ENCODE measurements around the gene SLC24A3. TPM values are rescaled to one million over a fixed set of nuclear protein-coding genes. Genes with fewer than 3 reads are reported as not detected.

The SLC24A3 gene
- total RNA-seq, 1 donor from 2014 or later = 0.11 TPM

DNA sequence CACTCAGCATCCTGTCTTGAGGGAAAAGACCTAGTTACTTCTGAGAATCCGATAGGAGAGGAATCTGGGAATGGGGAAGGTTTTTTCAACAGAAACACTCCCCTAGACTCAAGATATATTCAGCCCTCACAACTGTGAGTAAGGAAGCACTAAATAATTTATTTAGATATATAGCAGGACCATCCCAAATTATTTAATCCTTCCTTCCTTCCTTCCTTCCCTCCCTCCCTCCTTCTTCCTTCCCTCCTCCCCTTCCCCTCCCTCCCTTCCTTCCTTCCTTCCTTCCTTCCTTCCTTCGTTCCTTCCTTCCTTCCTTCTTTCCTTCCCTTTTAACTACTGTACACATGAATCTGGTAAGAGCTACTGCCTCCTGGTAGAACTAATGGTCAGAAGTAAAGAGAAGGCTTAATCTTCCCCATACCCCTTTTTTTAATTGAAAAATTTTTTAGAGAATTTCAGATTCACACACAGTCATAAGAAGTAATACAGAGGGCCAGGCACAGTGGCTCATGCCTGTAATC, 10.1 kb downstream of the SLC24A3 start:
- H3K4me1 Mint-ChIP-seq (ENCODE audit: unreplicated experiment) = no peaks in the 10 kb centered on the region
- H3K27me3 Mint-ChIP-seq (ENCODE audit: unreplicated experiment) = no peaks in the 10 kb centered on the region
- no peak for DNase-seq (ENCODE audit: extremely low spot score, unreplicated experiment)
- TF ChIP-seq, protein P1, sequence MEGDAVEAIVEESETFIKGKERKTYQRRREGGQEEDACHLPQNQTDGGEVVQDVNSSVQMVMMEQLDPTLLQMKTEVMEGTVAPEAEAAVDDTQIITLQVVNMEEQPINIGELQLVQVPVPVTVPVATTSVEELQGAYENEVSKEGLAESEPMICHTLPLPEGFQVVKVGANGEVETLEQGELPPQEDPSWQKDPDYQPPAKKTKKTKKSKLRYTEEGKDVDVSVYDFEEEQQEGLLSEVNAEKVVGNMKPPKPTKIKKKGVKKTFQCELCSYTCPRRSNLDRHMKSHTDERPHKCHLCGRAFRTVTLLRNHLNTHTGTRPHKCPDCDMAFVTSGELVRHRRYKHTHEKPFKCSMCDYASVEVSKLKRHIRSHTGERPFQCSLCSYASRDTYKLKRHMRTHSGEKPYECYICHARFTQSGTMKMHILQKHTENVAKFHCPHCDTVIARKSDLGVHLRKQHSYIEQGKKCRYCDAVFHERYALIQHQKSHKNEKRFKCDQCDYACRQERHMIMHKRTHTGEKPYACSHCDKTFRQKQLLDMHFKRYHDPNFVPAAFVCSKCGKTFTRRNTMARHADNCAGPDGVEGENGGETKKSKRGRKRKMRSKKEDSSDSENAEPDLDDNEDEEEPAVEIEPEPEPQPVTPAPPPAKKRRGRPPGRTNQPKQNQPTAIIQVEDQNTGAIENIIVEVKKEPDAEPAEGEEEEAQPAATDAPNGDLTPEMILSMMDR (IDR thresholded peaks at IDR 0.05) = no peak
- no peaks in the 10 kb centered on the region for H3K36me3 Mint-ChIP-seq (ENCODE audit: unreplicated experiment)
- no peaks in the 10 kb centered on the region for H3K9me3 Mint-ChIP-seq (ENCODE audit: unreplicated experiment)
- H3K4me3 Mint-ChIP-seq (ENCODE audit: unreplicated experiment) = no peak overlapping the region
- H3K27ac Mint-ChIP-seq (ENCODE audit: unreplicated experiment) = no peak overlapping the region

DNA sequence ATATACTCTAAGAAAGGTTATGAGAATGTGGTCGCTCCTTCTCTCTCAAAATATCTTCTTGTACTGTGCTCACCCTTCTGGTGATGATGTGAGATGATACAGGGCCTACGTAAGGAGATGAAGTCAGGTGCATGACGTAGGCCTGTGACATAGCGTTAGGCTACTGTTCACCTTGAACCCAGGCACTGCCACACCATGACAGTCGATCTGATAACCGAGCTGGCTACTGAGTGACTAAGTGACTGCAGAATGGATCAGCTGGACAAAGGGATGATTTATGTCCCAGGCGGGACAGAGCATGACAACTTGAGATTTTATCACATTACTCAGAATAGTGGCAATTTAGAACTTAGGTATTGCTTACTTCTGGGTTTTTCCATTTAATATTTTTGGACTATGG, 11.2 kb downstream of the SLC24A3 start:
- H3K9me3 Mint-ChIP-seq (ENCODE audit: unreplicated experiment) = no peaks in the 10 kb centered on the region
- no peak overlapping the region for H3K27ac Mint-ChIP-seq (ENCODE audit: unreplicated experiment)
- DNase-seq (ENCODE audit: extremely low spot score, unreplicated experiment) = no peak
- H3K4me1 Mint-ChIP-seq (ENCODE audit: unreplicated experiment) = no peaks in the 10 kb centered on the region
- no peaks in the 10 kb centered on the region for H3K27me3 Mint-ChIP-seq (ENCODE audit: unreplicated experiment)
- no peak overlapping the region for H3K4me3 Mint-ChIP-seq (ENCODE audit: unreplicated experiment)
- H3K36me3 Mint-ChIP-seq (ENCODE audit: unreplicated experiment) = no peaks in the 10 kb centered on the region
- TF ChIP-seq, protein P1 (IDR thresholded peaks at IDR 0.05) = no peak

DNA sequence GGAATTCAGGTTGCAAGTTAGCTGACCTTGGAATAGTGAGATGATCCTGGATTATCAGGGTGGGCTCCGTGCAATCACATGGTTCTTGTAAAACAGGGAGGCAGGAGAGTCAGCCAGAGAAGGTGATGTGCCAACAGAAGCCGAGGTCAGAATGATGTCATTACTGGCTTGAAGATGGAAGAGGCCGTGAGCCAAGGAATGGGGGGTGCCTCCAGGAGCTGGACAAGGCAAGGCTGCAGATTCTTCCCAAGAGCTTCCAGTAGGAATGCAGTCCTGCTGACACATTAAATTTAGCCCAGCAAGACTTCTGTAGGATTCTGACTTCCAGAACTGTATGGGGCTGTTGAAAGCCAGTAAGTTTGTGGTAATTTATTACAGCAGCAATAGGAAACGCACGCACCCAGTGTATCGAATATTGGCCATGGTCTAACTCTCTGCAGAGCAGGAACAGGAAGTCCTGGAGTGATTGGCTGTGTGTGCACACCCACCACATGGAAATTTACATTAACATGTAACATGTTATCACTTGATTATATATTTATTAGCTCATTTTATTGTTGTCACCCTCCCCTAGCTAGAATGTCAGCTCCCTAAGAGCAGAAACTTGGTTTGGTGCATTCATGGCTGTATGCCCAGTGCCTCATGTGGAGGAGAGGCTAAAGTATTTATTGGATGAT, 19.1 kb downstream of the SLC24A3 start:
- TF ChIP-seq, protein P1 (IDR thresholded peaks at IDR 0.05) = no peak
- no peak for DNase-seq (ENCODE audit: extremely low spot score, unreplicated experiment)
- Mint-ChIP-seq H3K36me3 (ENCODE audit: unreplicated experiment) (no peaks in the 10 kb centered on the region), H3K27me3 (ENCODE audit: unreplicated experiment) (no peaks in the 10 kb centered on the region), H3K4me1 (ENCODE audit: unreplicated experiment) (no peaks in the 10 kb centered on the region), H3K27ac (ENCODE audit: unreplicated experiment) (no peak overlapping the region), H3K4me3 (ENCODE audit: unreplicated experiment) (no peak overlapping the region), H3K9me3 (ENCODE audit: unreplicated experiment) (no peaks in the 10 kb centered on the region)

DNA sequence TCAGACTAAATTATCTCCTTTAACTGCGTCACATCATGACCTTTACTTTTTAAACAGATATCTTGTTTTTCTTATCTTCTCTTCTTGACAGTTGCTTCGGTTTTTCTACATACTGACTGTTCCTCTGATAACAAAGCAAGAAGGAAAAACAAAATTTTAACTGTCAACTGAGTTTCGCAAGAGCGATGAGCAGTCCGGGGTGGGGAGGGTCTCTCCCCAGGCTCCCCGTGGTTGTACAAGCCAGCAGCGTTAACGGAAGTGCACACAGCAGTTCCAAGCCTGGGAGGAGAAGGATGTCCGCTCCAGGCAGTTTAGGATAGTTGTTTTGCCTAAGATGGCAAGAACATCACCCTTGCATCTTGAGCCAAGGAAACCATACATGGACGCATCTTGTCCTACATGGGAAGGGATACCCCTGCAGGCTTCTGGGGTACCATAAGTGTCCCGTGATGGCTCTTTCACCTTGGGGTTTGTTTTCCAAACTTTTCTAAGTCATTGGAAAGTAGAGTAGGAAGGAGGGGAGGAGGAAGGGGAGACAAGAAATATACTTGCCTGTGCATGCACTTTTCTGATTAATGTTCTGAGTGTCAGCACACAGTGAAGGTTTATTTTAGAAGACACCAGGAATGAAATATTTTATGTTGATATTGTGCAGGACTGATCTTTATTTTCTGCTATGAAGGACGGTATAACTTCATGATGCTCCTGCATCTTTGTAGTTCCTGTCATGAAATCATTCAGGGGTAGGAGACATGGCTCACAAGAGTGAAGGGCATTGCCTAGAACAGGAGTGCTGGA, 20.8 kb downstream of the SLC24A3 start:
- DNase-seq (ENCODE audit: extremely low spot score, unreplicated experiment) = no peak
- Mint-ChIP-seq H3K4me3 (ENCODE audit: unreplicated experiment) (no peak overlapping the region), H3K9me3 (ENCODE audit: unreplicated experiment) (no peaks in the 10 kb centered on the region), H3K36me3 (ENCODE audit: unreplicated experiment) (no peaks in the 10 kb centered on the region), H3K27ac (ENCODE audit: unreplicated experiment) (no peak overlapping the region), H3K27me3 (ENCODE audit: unreplicated experiment) (no peaks in the 10 kb centered on the region), H3K4me1 (ENCODE audit: unreplicated experiment) (no peaks in the 10 kb centered on the region)
- TF ChIP-seq, protein P1 (IDR thresholded peaks at IDR 0.05) = no peak
